T-cell (primary cell): ENCODE results near the gene BTN2A1. TPM values are rescaled to one million over a fixed set of nuclear protein-coding genes. Genes with fewer than 3 reads are reported as not detected.
"Not testable (repeated sequence)": the region's sequence is repeated elsewhere in the genome, so short reads cannot be mapped to it uniquely, and the experiment has no call there.

Experiments
- ATAC-seq, 4 experiments: fragments of 200-7000 bp in 3 of 4; fragments of 150-1000 bp in 1 of 4; cut with Tn5 transposase; replicated peaks in 1 of 4; 1 replicate in 3 of 4; 2 replicates in 1 of 4; pipeline ENCODE4 v1.10.0; 2021; ENCODE audit warnings: moderate library complexity in 3 of 4, mild to moderate bottlenecking in 2 of 4, moderate number of reproducible peaks in 1 of 4
- CTCF ChIA-PET, 2 donors: fragments of 300-600 bp; sonication (Branson Sonifier 250); formaldehyde crosslinking; loops; one replicate each; lab custom pipeline; 2022; ENCODE audit warnings: antibody characterized with exemption in 2 of 2; lab: Charles Lee
- POLR2A ChIA-PET, 2 donors: fragments of 300-600 bp; sonication (Branson Sonifier 250); formaldehyde crosslinking; loops; one replicate each; lab custom pipeline; 2022; ENCODE audit warnings: antibody characterized with exemption in 2 of 2; lab: Charles Lee
- DNase-seq, 35 experiments: peaks; one replicate each; pipeline versions ENCODE4 v3.0.0 to v3.0.0-alpha.2; 2013 to 2023
- H3K27ac ChIP-seq: one replicate; pipeline ENCODE4 v1.5.1; 2013; ENCODE audit warnings: low read length
- H3K27me3 ChIP-seq, 2 experiments: replicated peaks in 1 of 2; 1 replicate in 1 of 2; 2 replicates in 1 of 2; pipeline versions ENCODE4 v1.6.1 to v1.7.0; 2013; ENCODE audit warnings: low read length in 1 of 2, mixed read lengths in 1 of 2; ENCODE audit not compliant: control insufficient read depth in 2 of 2, insufficient read depth in 2 of 2; ENCODE audit errors: extremely low read depth in 1 of 2
- H3K36me3 ChIP-seq, 2 donors: 1 replicate in 1 of 2; 2 replicates in 1 of 2; pipeline versions ENCODE4 v1.6.1 to v1.7.0; 2013; ENCODE audit warnings: low read length in 1 of 2; ENCODE audit not compliant: control insufficient read depth in 2 of 2, insufficient read depth in 1 of 2; ENCODE audit errors: extremely low read depth in 1 of 2
- H3K4me1 ChIP-seq, 2 experiments: 1 replicate in 1 of 2; 2 replicates in 1 of 2; pipeline versions ENCODE4 v1.6.1 to v1.7.0; 2013; ENCODE audit warnings: low read length in 2 of 2, mixed read lengths in 1 of 2; ENCODE audit not compliant: insufficient read depth in 2 of 2, control insufficient read depth in 1 of 2; ENCODE audit errors: extremely low read depth in 1 of 2
- H3K4me3 ChIP-seq, 2 donors: 1 replicate in 1 of 2; 2 replicates in 1 of 2; pipeline versions ENCODE4 v1.5.1 to v1.7.0; 2013; ENCODE audit warnings: mild to moderate bottlenecking in 2 of 2, low read length in 1 of 2, moderate library complexity in 1 of 2; ENCODE audit not compliant: control insufficient read depth in 1 of 2; ENCODE audit errors: extremely low read depth in 1 of 2
- H3K9me3 ChIP-seq: 2 replicates; pipeline ENCODE4 v1.7.0; 2013
- H3K27ac Mint-ChIP-seq, 2 donors: one replicate each; pipeline ENCODE4 v1.8.0; 2020 to 2021; ENCODE audit warnings: mild to moderate bottlenecking in 2 of 2, mixed read lengths in 2 of 2
- H3K27me3 Mint-ChIP-seq, 2 donors: one replicate each; pipeline ENCODE4 v1.8.0; 2021 to 2022; ENCODE audit warnings: mixed read lengths in 2 of 2
- H3K36me3 Mint-ChIP-seq: one replicate; pipeline ENCODE4 v1.8.0; 2021; ENCODE audit warnings: mixed read lengths
- H3K4me1 Mint-ChIP-seq, 3 donors: one replicate each; pipeline ENCODE4 v1.8.0; 2020 to 2022; ENCODE audit warnings: mixed read lengths in 3 of 3, mild to moderate bottlenecking in 1 of 3
- H3K4me3 Mint-ChIP-seq, 3 donors: one replicate each; pipeline ENCODE4 v1.8.0; 2020 to 2022; ENCODE audit warnings: mild to moderate bottlenecking in 3 of 3, mixed read lengths in 3 of 3, moderate library complexity in 3 of 3
- H3K9me3 Mint-ChIP-seq, 3 donors: one replicate each; pipeline ENCODE4 v1.8.0; 2020 to 2022; ENCODE audit warnings: mixed read lengths in 3 of 3
- WGBS: methylation state at CpG from one replicate; pipeline ENCODE4 v1.1.5; 2013; ENCODE audit warnings: missing lambda C conversion rate; ENCODE audit not compliant: insufficient coverage; 5-methylcytosine and 5-hydroxymethylcytosine counted together
- total RNA-seq, 35 experiments: library from RNA in 6 of 35; stranded (reverse) in 6 of 35; fragments of 120-200 nt in 1 of 35; gene quantifications; one replicate each; pipeline versions ENCODE4 v1.2.1 to v1.2.4 and lab custom pipeline; 2013 to 2026

Gene BTN2A1
- total RNA-seq, 5 donors from 2014 or later (not counting 1 experiment from before 2014, with no cell fraction given) = 36.1 to 53.4 (median 47.9) TPM

DNA sequence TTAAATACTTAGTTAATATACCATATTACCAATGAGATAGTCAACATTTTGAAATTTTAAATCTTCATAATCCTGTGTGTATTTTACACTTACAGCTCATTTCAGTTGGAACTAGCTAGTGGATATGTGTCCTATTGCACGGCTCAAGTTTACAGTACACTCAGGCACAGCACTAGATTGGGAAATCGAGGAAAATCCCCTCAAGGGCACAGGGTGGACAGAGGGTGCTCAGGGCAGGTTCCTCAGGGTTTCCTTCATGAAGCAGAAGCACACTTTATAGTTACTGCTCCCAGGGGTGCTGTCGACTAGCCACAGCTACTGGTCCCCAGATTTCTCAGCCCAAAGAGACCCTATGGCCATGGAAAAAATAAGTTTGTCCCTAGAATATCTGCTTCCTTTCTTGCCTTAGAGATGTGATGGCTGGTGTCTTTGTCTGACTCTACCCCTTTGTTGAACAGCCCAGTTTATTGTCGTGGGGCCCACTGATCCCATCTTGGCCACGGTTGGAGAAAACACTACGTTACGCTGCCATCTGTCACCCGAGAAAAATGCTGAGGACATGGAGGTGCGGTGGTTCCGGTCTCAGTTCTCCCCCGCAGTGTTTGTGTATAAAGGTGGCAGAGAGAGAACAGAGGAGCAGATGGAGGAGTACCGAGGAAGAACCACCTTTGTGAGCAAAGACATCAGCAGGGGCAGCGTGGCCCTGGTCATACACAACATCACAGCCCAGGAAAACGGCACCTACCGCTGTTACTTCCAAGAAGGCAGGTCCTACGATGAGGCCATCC is 1.5 kb downstream of the BTN2A1 start:
- Mint-ChIP-seq H3K36me3 (peaks cover 54% of the 10 kb centered on the region), H3K4me1 (peaks cover 67 to 78% (median 76%) of the 10 kb centered on the region in 3 donors), H3K27ac (peak overlapping the region; percentile 57 to 84), H3K4me3 (peak overlapping the region; percentile 77 to 99 (median 79)), H3K9me3 (no peaks in the 10 kb centered on the region), H3K27me3 (no peaks in the 10 kb centered on the region)
- Histone ChIP-seq H3K36me3 (peaks cover 3 to 60% of the 10 kb centered on the region in 2 donors), H3K4me3 (peak overlapping the region; percentile 13 to 26), H3K9me3 (no peaks in the 10 kb centered on the region), H3K27me3 (no peaks in the 10 kb centered on the region), H3K27ac (no peak overlapping the region), H3K4me1 (peaks cover 10 to 43% of the 10 kb centered on the region in 2 experiments)
- DNase-seq (no peak), ATAC-seq (no peak)
- WGBS = 88% methylated on average over 4 of the region's 16 CpGs
- POLR2A ChIA-PET = no interaction called here
- CTCF ChIA-PET = no interaction called here

DNA sequence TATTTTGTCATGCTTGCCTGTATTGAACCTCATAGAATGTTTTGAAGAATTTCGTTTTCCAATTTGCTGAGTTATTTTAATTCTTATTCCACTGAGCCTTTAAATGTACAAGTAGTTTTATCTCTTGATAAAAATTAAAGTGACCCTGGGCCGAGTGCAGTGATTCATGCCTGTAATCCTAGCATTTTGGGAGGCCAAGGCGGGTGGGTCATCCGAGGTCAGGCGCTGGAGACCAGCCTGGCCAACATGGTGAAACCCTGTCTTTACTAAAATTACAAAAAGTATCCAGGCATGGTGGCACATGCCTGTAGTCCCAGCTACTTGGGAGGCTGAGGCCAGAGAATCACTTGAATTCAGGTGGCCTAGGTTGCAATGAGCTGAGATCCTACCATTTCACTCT is 3.6 kb downstream of the BTN2A1 start:
- H3K9me3 Mint-ChIP-seq, H3K4me3 ChIP-seq, DNase-seq, CTCF ChIA-PET, ATAC-seq, H3K27me3 Mint-ChIP-seq, H3K9me3 ChIP-seq, H3K27ac ChIP-seq, H3K27me3 ChIP-seq: not testable (repeated sequence)
- H3K27ac Mint-ChIP-seq = peak overlapping the region in 1 of 2 donors; percentile 64
- peak overlapping the region; percentile 77 to 99 (median 79) for H3K4me3 Mint-ChIP-seq
- WGBS = 75% methylated on average over 4 of the region's 5 CpGs
- H3K36me3 Mint-ChIP-seq = peaks cover 64% of the 10 kb centered on the region
- peaks cover 10 to 43% of the 10 kb centered on the region in 2 experiments for H3K4me1 ChIP-seq
- peaks cover 71 to 81% (median 78%) of the 10 kb centered on the region in 3 donors for H3K4me1 Mint-ChIP-seq
- peaks cover 5 to 72% of the 10 kb centered on the region in 2 donors for H3K36me3 ChIP-seq
- POLR2A ChIA-PET = interaction anchor here (0.5 to 0.7 kb wide), 3 partner anchors 13 to 1407 kb away, joined by 3 to 4 read pairs (median 4); no protein-coding TSS in a partner anchor

DNA sequence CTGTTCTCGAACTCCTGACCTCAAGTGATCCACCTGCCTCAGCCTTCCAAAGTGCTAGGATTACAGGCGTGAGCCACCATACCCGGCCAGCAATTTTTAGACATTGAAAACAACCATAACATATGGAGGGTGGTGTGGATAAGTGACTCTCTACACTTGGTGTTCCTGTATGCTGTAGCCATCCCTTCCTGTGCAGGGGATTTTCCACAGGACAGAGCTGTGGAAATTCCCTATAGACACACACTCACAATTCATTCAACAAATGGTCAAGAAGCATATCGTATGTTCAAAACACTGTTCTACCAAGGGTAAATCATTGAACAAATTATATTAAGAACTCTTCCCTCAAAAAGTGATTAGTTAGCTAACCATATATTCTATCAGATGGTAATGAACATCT is 6.3 kb downstream of the BTN2A1 start:
- Mint-ChIP-seq H3K27ac (peak overlapping the region; percentile 53 to 59), H3K4me3 (peak overlapping the region in 1 of 3 donors; percentile 13), H3K27me3 (no peaks in the 10 kb centered on the region), H3K4me1 (peaks cover 54 to 67% (median 64%) of the 10 kb centered on the region in 3 donors), H3K36me3 (peaks cover 86% of the 10 kb centered on the region), H3K9me3 (no peaks in the 10 kb centered on the region)
- ChIA-PET CTCF (no interaction called here), POLR2A (interaction anchor here in 1 of 2 donors (1.0 kb wide), 1 partner anchor 8 kb away, joined by 3 read pairs; no protein-coding TSS in a partner anchor)
- Histone ChIP-seq H3K4me1 (peaks cover 9 to 36% of the 10 kb centered on the region in 2 experiments), H3K36me3 (peaks cover 11 to 97% of the 10 kb centered on the region in 2 donors), H3K27me3 (no peaks in the 10 kb centered on the region), H3K27ac (no peak overlapping the region), H3K9me3 (no peaks in the 10 kb centered on the region), H3K4me3 (no peak overlapping the region)
- ATAC-seq = no peak
- no CpG with 5 or more reads among the region's 4 CpGs for WGBS
- DNase-seq = no peak

DNA sequence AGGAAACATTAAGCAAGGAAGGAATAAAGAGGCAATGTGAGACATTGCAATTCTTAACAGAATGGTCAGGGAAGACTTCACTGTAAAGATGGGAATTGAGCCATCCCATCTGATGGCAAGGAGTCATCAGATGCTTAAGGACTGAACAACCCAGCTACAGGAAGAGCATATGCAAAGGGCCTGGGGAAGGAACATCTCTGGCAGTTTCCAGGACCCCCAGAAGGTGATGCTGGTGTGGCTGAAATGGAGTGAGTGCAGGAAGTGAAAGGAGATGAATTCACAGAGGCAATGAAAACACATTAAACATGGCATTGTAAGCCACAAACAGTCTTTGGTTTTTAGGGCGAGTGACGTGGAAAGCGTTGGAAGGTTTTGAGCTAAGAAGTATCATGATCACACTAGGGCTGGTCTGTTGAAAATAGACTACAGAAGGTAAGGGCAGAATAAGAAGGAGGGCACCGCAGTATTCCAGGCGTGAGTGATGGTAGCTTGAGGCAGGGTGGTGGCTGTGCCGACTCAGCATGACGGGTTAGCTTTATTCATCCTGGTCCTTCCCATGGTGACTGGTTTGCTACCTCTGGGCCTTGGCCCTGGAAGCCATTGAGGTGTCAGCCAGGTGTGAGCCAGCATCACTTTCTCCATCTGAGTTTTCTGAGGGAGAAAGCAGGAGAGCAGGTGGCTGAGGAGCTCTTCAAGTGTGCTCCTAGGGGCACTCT is 6.8 kb downstream of the BTN2A1 start:
- Mint-ChIP-seq H3K4me1 (peaks cover 48 to 61% (median 60%) of the 10 kb centered on the region in 3 donors), H3K36me3 (peaks cover 83% of the 10 kb centered on the region), H3K9me3 (no peaks in the 10 kb centered on the region), H3K4me3 (peak overlapping the region in 1 of 3 donors; percentile 13), H3K27ac (peak overlapping the region; percentile 53 to 59), H3K27me3 (no peaks in the 10 kb centered on the region)
- WGBS = 91% methylated on average over 7 of the region's 7 CpGs
- Histone ChIP-seq H3K36me3 (peaks cover 11 to 94% of the 10 kb centered on the region in 2 donors), H3K4me3 (no peak overlapping the region), H3K9me3 (no peaks in the 10 kb centered on the region), H3K27me3 (no peaks in the 10 kb centered on the region), H3K27ac (no peak overlapping the region), H3K4me1 (peaks cover 5 to 30% of the 10 kb centered on the region in 2 experiments)
- no peak for DNase-seq
- POLR2A ChIA-PET = interaction anchor here in 1 of 2 donors (0.6 to 1.0 kb wide), 2 partner anchors 9 to 358 kb away, joined by 3 read pairs; no protein-coding TSS in a partner anchor
- ATAC-seq = no peak
- CTCF ChIA-PET = no interaction called here

DNA sequence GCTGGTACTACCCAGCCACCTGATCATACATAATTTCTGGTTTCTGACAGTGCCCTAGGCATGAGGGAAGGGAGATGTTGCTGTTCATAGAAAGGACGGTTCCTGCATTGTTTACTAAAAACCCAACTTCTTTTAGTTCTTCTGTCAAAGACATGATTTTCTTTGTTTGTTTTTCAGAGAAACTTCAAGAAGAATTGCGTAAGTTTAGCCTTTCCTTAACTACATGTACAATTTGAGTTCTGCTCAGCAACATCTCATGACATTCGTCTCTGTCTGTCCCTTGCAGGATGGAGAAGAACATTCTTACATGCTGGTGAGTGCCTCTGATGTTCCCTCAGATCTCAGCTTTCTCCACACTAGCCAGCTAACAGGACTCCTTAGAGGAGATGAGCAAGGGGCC is 8.0 kb downstream of the BTN2A1 start:
- Mint-ChIP-seq H3K4me3 (no peak overlapping the region), H3K36me3 (peaks cover 71% of the 10 kb centered on the region), H3K4me1 (peaks cover 36 to 49% (median 48%) of the 10 kb centered on the region in 3 donors), H3K27me3 (no peaks in the 10 kb centered on the region), H3K9me3 (no peaks in the 10 kb centered on the region), H3K27ac (peak overlapping the region; percentile 22 to 61)
- no peak for ATAC-seq
- H3K9me3 ChIP-seq = no peaks in the 10 kb centered on the region
- H3K27me3 ChIP-seq = no peaks in the 10 kb centered on the region
- DNase-seq = no peak
- ChIA-PET CTCF (interaction anchor here in 1 of 2 donors (0.6 kb wide), 1 partner anchor 17 kb away, joined by 5 read pairs; no protein-coding TSS in a partner anchor), POLR2A (no interaction called here)
- H3K4me1 ChIP-seq = peaks cover 2 to 20% of the 10 kb centered on the region in 2 experiments
- H3K36me3 ChIP-seq = peaks cover 11 to 83% of the 10 kb centered on the region in 2 donors
- no peak overlapping the region for H3K27ac ChIP-seq
- 83% methylated on average over 2 of the region's 3 CpGs for WGBS
- no peak overlapping the region for H3K4me3 ChIP-seq

DNA sequence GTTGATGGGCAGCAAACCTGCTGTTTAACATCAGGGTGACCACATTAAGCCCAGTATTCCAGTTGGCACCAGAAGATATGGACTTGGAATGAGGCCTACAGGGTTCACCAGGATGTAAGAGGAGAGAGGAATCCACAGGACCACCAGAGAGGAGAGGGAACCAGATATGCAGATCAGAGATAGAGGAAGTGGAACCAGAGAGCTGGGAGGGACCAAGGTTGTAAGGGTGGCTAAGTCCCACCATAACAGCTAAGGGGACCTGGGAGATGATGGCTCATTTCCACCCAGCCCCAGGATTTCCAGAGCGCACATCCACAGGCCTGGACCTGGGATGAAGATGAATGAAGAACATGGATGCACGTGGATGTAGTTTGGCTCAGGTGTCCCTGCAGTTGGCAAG is 11.1 kb downstream of the BTN2A1 start:
- peaks cover 13 to 53% of the 10 kb centered on the region in 2 donors for H3K36me3 ChIP-seq
- no peak overlapping the region for H3K4me3 Mint-ChIP-seq
- CTCF ChIA-PET = no interaction called here
- H3K4me3 ChIP-seq = no peak overlapping the region
- no peak overlapping the region for H3K27ac ChIP-seq
- peak overlapping the region; percentile 19 to 37 for H3K27ac Mint-ChIP-seq
- no peaks in the 10 kb centered on the region for H3K9me3 ChIP-seq
- WGBS = 100% methylated on average over 2 of the region's 2 CpGs
- POLR2A ChIA-PET = no interaction called here
- H3K36me3 Mint-ChIP-seq = peaks cover 47% of the 10 kb centered on the region
- H3K27me3 Mint-ChIP-seq = no peaks in the 10 kb centered on the region
- DNase-seq (no peak), ATAC-seq (no peak)
- no peaks in the 10 kb centered on the region for H3K27me3 ChIP-seq
- peaks cover 6 to 9% (median 7%) of the 10 kb centered on the region in 3 donors for H3K9me3 Mint-ChIP-seq
- peaks cover 35 to 48% (median 40%) of the 10 kb centered on the region in 3 donors for H3K4me1 Mint-ChIP-seq
- peaks cover 6 to 8% of the 10 kb centered on the region in 2 experiments for H3K4me1 ChIP-seq
